Effector CD8-positive, alpha-beta T cell (primary cell): ENCODE results near the gene SMPD3.

Source experiments
- DNase-seq: peaks from one replicate; lab custom pipeline; 2025; lab: John Stamatoyannopoulos, UW

Gene SMPD3

DNA sequence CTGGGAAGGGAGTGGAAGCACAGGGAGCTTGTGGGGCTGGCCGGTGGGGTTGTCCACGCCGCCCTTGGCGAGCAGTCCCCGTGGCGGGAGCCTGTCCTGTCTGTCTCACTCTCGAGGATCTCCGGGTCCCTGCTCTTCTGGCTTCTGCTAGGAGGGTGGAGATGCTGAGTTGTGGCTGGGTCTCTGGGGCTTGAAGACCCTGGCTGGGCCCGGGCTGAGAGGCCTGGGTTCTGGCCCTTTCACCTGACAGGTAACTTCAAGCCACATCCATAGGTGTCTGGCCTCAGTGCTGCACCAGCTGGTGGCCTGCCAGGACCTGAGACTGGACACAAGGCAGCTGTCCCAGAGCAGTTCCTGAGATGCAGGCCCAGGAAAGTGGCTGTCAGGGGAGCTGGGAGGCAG, 90.8 kb downstream of the SMPD3 start:
- DNase-seq = no peak

DNA sequence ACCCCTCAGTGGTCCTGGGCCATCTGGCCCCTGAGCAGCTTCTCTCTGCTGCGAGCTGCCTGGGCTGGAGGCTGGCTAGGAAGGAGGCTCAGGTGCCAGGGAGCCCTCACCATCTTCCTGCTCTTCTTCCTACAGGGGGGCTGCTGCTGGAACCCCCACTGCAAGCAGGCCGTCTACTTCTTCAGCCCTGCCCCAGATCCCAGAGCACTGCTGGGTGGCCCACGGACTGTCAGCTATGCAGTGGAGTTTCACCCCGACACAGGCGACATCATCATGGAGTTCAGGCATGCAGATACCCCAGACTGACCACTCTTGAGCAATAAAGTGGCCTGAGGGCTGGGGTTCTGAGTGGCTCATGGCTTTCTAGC, 91.4 kb downstream of the SMPD3 start:
- DNase-seq = no peak

DNA sequence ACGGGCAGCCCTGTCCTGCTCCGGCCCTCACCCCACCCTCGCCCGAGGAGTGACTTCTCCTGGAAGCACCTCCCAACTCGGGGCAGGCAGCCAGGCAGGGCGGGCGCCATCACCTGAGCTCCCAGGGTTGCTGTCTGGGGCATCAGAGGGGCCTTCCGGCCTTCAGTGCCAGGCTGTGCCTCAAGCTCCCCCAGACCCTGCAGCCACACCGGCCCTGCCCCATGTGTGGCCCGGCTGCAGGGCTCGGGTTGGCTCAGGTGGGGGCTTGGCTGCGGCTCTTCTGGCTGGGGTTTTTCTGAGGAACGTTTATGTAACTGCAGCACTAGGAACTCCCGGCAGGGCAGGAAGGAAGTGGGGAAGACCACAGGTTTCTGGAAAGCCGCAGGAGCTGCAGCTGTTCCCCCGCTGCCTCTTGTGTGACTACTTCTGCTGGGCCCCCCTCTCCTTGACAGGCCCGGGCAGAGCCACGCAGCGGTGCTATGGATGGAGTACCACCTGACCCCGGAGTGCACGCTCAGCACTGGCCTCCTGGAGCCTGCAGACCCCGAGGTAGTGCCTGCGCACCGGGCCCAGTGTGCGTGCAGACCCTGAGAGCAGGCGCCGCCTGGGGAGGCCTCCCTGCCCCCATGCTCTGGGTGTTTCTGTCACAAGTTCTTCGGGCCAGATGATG, 91.9 kb downstream of the SMPD3 start:
- DNase-seq = peak; percentile 34

DNA sequence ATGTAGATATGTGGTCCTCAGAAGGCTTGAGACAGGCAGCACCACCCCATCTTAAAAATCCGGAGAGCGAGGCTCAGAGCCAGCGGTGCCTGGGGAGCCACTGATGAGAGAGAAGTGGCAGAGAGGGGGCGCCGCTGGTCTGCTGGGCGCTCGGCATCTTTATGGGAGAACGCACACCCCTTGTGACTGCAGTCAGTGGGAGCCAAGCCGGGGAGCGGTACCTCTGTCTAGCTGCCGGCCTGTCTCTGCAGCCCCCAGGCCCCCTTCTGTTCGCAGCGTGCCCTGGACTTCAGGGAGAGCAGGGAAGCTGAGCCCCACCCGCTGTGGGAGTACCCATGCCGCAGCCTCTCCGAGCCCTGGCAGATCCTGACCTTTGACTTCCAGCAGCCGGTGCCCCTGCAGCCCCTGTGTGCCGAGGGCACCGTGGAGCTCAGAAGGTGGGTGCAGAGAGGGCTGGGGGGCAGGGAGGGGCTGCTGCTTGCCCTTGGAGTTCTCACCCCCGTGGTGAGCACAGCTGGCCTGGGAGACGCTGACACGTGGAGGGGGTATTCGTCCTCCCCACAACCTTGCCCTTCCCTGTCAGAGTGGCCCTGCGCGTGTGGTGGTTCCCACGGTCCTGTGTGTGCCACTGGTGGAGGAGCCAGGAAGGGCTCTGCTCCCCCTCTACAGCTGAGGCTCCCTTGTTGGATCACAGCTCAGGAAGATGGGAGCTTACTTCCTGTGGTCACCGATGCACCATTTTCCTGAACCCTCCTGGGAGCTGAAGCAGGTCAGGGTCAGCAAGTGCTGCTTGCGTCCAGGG, 92.7 kb downstream of the SMPD3 start:
- DNase-seq = no peak

GRCh38 chr16:68354816-68355215, 93.5 kb downstream of the SMPD3 start:
- no peak for DNase-seq

- DNase-seq = no peak
Measured at GRCh38 chr16:68353366-68353765, 94.9 kb downstream of the SMPD3 start.

DNA sequence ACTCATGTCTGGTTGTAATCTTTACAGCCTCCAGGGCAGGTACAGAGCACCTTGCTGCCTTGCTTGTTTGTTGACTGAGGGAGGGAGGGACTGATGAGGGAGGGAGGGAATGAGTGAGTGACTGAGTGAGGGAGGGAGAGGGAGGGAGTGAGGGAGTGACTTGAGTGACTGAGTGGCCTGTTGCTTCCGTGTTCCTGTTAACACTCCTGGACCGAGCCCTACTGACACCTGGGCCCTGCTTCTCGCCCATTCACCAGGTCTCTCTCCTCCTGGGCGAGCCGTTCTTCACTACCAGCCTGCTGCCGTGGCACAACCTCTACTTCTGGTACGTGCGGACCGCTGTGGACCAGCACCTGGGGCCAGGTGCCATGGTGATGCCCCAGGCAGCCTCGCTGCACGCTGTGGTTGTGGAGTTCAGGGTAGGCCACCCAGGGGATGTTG, 96.3 kb downstream of the SMPD3 start:
- DNase-seq = no peak

GRCh38 chr16:68351463-68351862, 96.8 kb downstream of the SMPD3 start:
- DNase-seq = no peak

GRCh38 chr16:68350813-68351350, 97.4 kb downstream of the SMPD3 start:
- no peak for DNase-seq

- DNase-seq = no peak
Measured at GRCh38 chr16:68349838-68350410, 98.4 kb downstream of the SMPD3 start.

GRCh38 chr16:68348639-68349445, 99.5 kb downstream of the SMPD3 start:
- DNase-seq = no peak

DNA sequence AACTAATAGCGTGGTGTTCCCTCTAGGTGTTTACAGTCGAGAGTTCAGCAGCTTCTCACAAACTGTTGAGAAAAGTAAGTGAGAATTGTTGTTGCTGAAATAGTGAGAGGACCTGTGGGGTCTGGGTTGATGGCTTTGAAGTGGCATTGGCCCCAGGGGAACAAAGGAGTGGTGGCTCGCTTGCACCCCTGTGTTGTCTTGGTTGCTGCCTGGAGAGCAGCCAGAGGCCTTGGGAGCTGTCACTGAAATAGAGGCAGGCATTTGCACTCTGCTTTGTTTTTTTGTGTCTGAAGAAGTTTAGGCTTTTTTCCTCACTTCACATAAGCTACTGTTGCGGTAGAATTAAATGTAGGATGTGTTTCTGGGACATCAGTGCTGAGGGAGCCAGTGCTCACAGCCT, 100.7 kb downstream of the SMPD3 start:
- no peak for DNase-seq

DNA sequence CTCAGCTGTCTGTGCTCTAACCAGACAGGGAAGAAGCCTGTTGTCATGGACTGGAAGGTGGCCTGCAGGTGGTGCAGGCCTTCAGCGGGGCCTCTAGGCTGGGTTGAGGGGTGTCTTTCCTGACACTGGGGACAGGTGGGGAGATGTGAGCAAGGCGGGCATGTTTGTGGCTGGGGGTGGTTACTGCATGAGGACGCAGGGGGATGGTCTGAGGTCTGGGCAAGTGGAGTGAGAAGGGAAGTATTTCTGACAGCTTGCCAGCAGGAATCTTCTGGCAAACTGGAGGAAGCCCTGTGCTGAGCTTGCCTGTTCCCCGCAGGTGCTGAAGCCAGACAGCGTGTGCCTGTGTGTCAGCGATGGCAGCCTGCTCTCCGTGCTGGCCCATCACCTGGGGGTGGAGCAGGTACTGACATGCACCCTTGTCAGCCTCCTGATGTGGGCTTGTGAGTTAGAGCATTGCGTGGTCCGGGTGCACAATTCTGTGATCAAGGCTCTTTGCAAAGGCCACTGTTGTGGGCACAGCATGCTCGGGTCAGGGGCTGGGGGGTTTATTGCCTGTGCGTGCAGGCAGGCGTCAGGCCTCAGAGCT, 101.3 kb downstream of the SMPD3 start:
- DNase-seq = no peak

DNA sequence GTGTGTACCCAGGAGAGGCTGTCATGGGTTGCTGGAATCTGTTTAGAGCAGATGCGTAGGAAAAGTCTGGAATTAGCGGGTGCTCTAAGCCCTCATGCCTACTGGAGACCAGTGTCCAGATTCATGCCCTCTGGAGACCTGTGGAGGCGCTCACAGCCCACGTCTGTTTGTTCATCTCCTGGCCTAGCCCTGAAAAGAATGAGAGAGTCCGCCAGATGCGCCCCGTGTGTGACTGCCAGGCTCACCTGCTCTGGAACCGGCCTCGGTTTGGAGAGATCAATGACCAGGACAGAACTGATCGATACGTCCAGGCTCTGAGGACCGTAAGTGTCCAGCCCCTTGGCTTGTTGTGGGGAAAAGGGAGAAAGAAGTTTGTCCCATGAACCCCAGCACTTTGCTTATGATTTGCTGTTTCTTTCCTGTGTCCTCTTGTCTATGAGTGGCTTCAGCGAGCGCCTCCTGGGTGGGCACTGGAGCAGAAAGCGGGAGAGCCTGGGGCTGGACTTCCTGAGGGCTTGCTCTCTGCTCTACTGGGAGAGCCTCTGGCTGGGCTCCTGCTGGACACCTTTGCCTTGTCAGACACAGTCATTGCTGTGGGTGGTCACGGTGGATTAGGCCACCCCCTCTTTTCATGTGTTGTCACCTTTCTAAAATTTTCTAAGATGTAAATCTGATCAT, 102.2 kb downstream of the SMPD3 start:
- no peak for DNase-seq

GRCh38 chr16:68345351-68345810, 102.9 kb downstream of the SMPD3 start:
- no peak for DNase-seq

GRCh38 chr16:68344252-68344651, 104.1 kb downstream of the SMPD3 start:
- DNase-seq = no peak

- no peak for DNase-seq
Measured at GRCh38 chr16:68343137-68343536, 105.2 kb downstream of the SMPD3 start.

DNA sequence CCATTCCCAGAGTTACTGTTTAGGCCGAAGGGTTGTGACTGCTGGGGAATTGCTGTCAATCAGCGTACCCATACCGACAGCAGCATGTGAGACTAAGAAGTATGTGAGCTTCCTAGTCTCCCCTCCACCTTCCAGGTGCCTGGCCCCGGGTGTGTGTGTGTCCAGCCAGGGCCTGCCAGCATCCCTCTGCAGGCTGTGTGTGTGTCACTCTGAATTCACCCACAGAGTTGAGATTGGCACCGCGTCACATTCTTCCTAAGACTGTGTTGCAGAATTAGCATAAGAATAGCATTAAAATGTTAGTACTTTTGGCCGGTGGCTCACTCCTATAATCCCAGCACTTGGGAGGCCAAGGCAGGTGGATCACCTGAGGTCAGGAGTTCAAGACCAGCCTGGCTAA, 105.7 kb downstream of the SMPD3 start:
- DNase-seq = no peak

DNA sequence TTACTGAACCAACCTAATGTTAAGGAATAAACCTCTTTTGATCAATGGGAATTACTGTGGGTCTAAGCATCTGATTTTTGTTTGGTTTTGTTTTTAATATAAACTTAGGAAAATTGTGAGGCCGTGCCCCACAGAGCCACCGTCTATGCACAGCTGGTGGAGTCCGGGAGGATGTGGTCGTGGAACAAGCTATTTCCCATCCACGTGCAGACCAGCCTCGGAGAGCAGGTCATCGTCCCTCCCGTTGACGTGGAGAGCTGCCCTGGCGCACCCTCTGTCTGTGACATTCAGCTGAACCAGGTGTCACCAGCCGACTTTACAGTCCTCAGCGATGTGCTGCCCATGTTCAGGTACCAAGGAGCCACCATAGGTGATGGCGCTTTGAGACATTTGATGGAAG, 109.1 kb downstream of the SMPD3 start:
- no peak for DNase-seq

DNA sequence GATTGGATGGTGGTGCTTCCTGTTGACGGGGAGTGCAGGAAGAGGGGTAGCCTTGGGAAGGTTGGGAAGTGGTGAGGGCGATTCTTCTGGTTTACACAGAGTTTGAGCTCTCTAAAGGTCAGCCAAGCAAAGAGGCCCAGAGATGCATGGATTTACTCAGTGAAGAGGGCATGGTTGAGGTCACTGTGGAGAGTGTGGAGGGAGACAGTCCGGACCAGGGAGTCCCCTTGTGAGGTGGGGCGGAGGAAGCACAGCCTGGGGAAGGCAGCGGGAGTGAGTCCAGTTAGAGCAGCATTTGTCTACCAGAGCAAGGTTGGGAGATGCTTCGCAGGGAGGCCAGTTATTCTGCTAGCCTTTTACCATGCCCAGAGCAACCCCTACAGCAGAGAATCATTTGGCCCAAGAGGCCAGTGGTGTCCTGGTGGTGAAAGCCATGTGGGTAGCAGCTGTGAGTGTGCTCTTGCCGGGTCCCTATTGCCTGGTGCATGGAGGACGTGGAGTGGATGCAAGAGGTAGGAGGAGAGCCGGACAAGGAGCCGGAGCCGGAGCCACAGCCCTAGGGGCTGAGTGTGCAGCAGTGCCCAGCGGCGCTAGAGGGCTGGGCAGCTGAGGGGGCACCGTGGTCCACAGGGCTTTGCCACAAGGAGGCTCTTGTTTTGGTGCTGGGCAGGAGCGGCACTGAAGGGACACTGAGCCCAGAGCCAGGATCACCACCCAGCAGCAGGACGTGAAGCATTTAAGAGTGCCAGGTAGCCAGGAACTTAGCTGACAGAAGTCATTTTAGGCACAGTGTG, 109.8 kb downstream of the SMPD3 start:
- no peak for DNase-seq
